Gastroesophageal sphincter (tissue), 3 donors: Measurements from ENCODE around the gene FAM131B.

Experiments
- CTCF ChIP-seq, 4 experiments: fragments of 200-600 bp in 2 of 4; fragments of 450-650 bp in 2 of 4; sonication (generic) in 1 of 4; IDR thresholded peaks; one replicate each; pipeline ENCODE4 v1.5.1; 2017 to 2019; ENCODE audit warnings: antibody characterized with exemption in 4 of 4, mild to moderate bottlenecking in 2 of 4, moderate library complexity in 2 of 4
- POLR2A ChIP-seq, 2 donors: fragments of 450-650 bp; IDR thresholded peaks; one replicate each; pipeline ENCODE4 v1.6.1; 2017; ENCODE audit warnings: antibody characterized with exemption in 2 of 2, mild to moderate bottlenecking in 2 of 2, moderate library complexity in 1 of 2
- POLR2AphosphoS5 ChIP-seq: sonication (generic); formaldehyde crosslinking; IDR thresholded peaks from one replicate; pipeline ENCODE4 v1.6.1; 2017; ENCODE audit warnings: antibody characterized with exemption

DNA sequence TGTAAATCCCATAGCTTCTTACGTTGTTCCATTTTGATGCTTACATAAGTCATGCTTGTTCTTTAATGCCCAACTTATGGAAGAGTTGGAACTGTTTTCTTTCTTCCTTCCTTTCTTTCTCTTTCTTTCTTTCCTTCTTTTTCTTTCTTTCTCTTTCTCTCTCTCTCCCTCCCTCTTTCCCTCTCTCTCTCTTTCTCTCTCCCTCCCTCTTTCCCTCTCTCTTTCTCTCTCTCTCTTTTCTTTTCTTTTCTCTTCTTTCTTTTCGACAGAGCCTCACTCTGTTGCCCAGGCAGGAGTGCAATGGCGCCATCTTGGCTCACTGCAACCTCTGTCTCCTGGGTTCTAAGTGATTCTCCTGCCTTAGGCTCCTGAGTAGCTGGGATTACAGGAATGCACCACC, 18.9 kb downstream of the FAM131B start:
- TF ChIP-seq CTCF (IDR thresholded peaks at IDR 0.05): no peak
- no peak for TF ChIP-seq POLR2AphosphoS5
- TF ChIP-seq POLR2A (IDR thresholded peaks at IDR 0.05): no peak
